Activated CD4-positive, alpha-beta T cell treated with anti-CD3 and anti-CD28 coated beads, Interleukin-2, amount 10 ng/mL, durations not matched to agents 7 days and 5 days (primary cell): Measurements from ENCODE around the gene IRX6. TPM values are rescaled to one million over a fixed set of nuclear protein-coding genes. Genes with fewer than 3 reads are reported as not detected.

Experiments used
- CTCF ChIA-PET: fragments of 350-600 bp; sonication (Branson Sonifier 250); formaldehyde crosslinking; loops from one replicate; lab custom pipeline; 2021; ENCODE audit warnings: antibody characterized with exemption; lab: Charles Lee
- POLR2A ChIA-PET: fragments of 350-600 bp; sonication (Branson Sonifier 250); formaldehyde crosslinking; loops from one replicate; lab custom pipeline; 2021; ENCODE audit warnings: antibody characterized with exemption; lab: Charles Lee
- DNase-seq: peaks from one replicate; pipeline ENCODE4 v3.0.0-alpha.2; 2020
- H3K27ac Mint-ChIP-seq: one replicate; pipeline ENCODE4 v1.8.0; 2021; ENCODE audit warnings: mild to moderate bottlenecking, moderate library complexity, mixed read lengths
- H3K27me3 Mint-ChIP-seq: one replicate; pipeline ENCODE4 v1.8.0; 2021; ENCODE audit warnings: mixed read lengths
- H3K36me3 Mint-ChIP-seq: one replicate; pipeline ENCODE4 v1.8.0; 2021; ENCODE audit warnings: low read depth, mixed read lengths
- H3K4me1 Mint-ChIP-seq: one replicate; pipeline ENCODE4 v1.8.0; 2021; ENCODE audit warnings: mixed read lengths
- H3K4me3 Mint-ChIP-seq: one replicate; pipeline ENCODE4 v1.8.0; 2021; ENCODE audit warnings: mild to moderate bottlenecking, moderate library complexity, mixed read lengths
- H3K9me3 Mint-ChIP-seq: one replicate; pipeline ENCODE4 v1.8.0; 2021; ENCODE audit warnings: mixed read lengths
- total RNA-seq, 2 experiments: library from RNA; stranded (reverse); gene quantifications; one replicate each; pipeline ENCODE4 v1.2.3, GENCODE V29; 2021

IRX6 gene
- total RNA-seq, result not detected

- Mint-ChIP-seq H3K4me1 (no peaks in the 10 kb centered on the region), H3K36me3 (no peaks in the 10 kb centered on the region), H3K9me3 (no peaks in the 10 kb centered on the region), H3K27me3 (peaks cover 44% of the 10 kb centered on the region), H3K4me3 (no peak within 1 kb of the TSS), H3K27ac (no peak within 1 kb of the TSS)
- CTCF ChIA-PET, result no interaction called here
- no peak for DNase-seq
- POLR2A ChIA-PET, result no interaction called here
Measured at GRCh38 chr16:55323637-55324271, at the start of gene IRX6. TSS of gene IRX6 (plus strand) at chr16:55324203. CDS start at chr16:55325092, 889 bp downstream.

- CTCF ChIA-PET, result no interaction called here
- H3K9me3 Mint-ChIP-seq, result no peaks in the 10 kb centered on the region
- no peaks in the 10 kb centered on the region for H3K27me3 Mint-ChIP-seq
- no peaks in the 10 kb centered on the region for H3K36me3 Mint-ChIP-seq
- H3K27ac Mint-ChIP-seq, result no peak overlapping the region
- H3K4me1 Mint-ChIP-seq, result no peaks in the 10 kb centered on the region
- DNase-seq, result no peak
- POLR2A ChIA-PET, result no interaction called here
- no peak overlapping the region for H3K4me3 Mint-ChIP-seq
Measured at GRCh38 chr16:55274391-55274790, 49.6 kb upstream of the IRX6 start.

- Mint-ChIP-seq H3K9me3 (no peaks in the 10 kb centered on the region), H3K27me3 (no peaks in the 10 kb centered on the region), H3K27ac (no peak overlapping the region), H3K4me3 (no peak overlapping the region), H3K4me1 (no peaks in the 10 kb centered on the region), H3K36me3 (no peaks in the 10 kb centered on the region)
- ChIA-PET POLR2A (no interaction called here), CTCF (no interaction called here)
- no peak for DNase-seq
Measured at GRCh38 chr16:55275167-55275566, 48.8 kb upstream of the IRX6 start.

GRCh38 chr16:55275869-55276268, 48.1 kb upstream of the IRX6 start:
- no peaks in the 10 kb centered on the region for H3K36me3 Mint-ChIP-seq
- no peaks in the 10 kb centered on the region for H3K4me1 Mint-ChIP-seq
- H3K4me3 Mint-ChIP-seq, result no peak overlapping the region
- H3K27ac Mint-ChIP-seq, result no peak overlapping the region
- POLR2A ChIA-PET, result no interaction called here
- no peaks in the 10 kb centered on the region for H3K9me3 Mint-ChIP-seq
- H3K27me3 Mint-ChIP-seq, result no peaks in the 10 kb centered on the region
- DNase-seq, result no peak
- CTCF ChIA-PET, result no interaction called here

- ChIA-PET CTCF (no interaction called here), POLR2A (no interaction called here)
- no peak overlapping the region for H3K27ac Mint-ChIP-seq
- no peaks in the 10 kb centered on the region for H3K36me3 Mint-ChIP-seq
- no peaks in the 10 kb centered on the region for H3K27me3 Mint-ChIP-seq
- H3K9me3 Mint-ChIP-seq, result no peaks in the 10 kb centered on the region
- no peak overlapping the region for H3K4me3 Mint-ChIP-seq
- DNase-seq, result no peak
- no peaks in the 10 kb centered on the region for H3K4me1 Mint-ChIP-seq
Measured at GRCh38 chr16:55277536-55277935, 46.5 kb upstream of the IRX6 start.

- DNase-seq, result no peak
- no peaks in the 10 kb centered on the region for H3K36me3 Mint-ChIP-seq
Measured at GRCh38 chr16:55279598-55279997, 44.4 kb upstream of the IRX6 start.

GRCh38 chr16:55280587-55280986, 43.4 kb upstream of the IRX6 start:
- Mint-ChIP-seq H3K4me3 (no peak overlapping the region), H3K27ac (no peak overlapping the region), H3K9me3 (no peaks in the 10 kb centered on the region), H3K4me1 (no peaks in the 10 kb centered on the region), H3K36me3 (no peaks in the 10 kb centered on the region), H3K27me3 (no peaks in the 10 kb centered on the region)
- ChIA-PET CTCF (no interaction called here), POLR2A (no interaction called here)
- no peak for DNase-seq

More at GRCh38 chr16:55279598-55279997, 44.4 kb upstream of the IRX6 start:
- POLR2A ChIA-PET, result no interaction called here
- H3K9me3 Mint-ChIP-seq, result no peaks in the 10 kb centered on the region
- no peaks in the 10 kb centered on the region for H3K27me3 Mint-ChIP-seq
- CTCF ChIA-PET, result no interaction called here
- no peak overlapping the region for H3K4me3 Mint-ChIP-seq
- H3K4me1 Mint-ChIP-seq, result no peaks in the 10 kb centered on the region
- H3K27ac Mint-ChIP-seq, result no peak overlapping the region

GRCh38 chr16:55282441-55282840, 41.6 kb upstream of the IRX6 start:
- ChIA-PET CTCF (no interaction called here), POLR2A (no interaction called here)
- Mint-ChIP-seq H3K27me3 (no peaks in the 10 kb centered on the region), H3K36me3 (no peaks in the 10 kb centered on the region), H3K27ac (no peak overlapping the region), H3K9me3 (no peaks in the 10 kb centered on the region), H3K4me3 (no peak overlapping the region), H3K4me1 (no peaks in the 10 kb centered on the region)
- DNase-seq, result no peak

GRCh38 chr16:55283812-55284717, 39.9 kb upstream of the IRX6 start:
- H3K4me3 Mint-ChIP-seq, result no peak overlapping the region
- ChIA-PET CTCF (no interaction called here), POLR2A (no interaction called here)
- no peaks in the 10 kb centered on the region for H3K36me3 Mint-ChIP-seq
- H3K27me3 Mint-ChIP-seq, result no peaks in the 10 kb centered on the region
- no peak for DNase-seq
- no peaks in the 10 kb centered on the region for H3K4me1 Mint-ChIP-seq
- peaks cover 2% of the 10 kb centered on the region for H3K9me3 Mint-ChIP-seq
- H3K27ac Mint-ChIP-seq, result no peak overlapping the region

GRCh38 chr16:55284718-55285099, 39.3 kb upstream of the IRX6 start:
- Mint-ChIP-seq H3K9me3 (peaks cover 2% of the 10 kb centered on the region), H3K4me1 (no peaks in the 10 kb centered on the region), H3K27me3 (no peaks in the 10 kb centered on the region), H3K4me3 (no peak overlapping the region), H3K36me3 (no peaks in the 10 kb centered on the region), H3K27ac (no peak overlapping the region)
- POLR2A ChIA-PET, result no interaction called here
- DNase-seq, result no peak
- CTCF ChIA-PET, result no interaction called here

- H3K27ac Mint-ChIP-seq, result no peak overlapping the region
- H3K27me3 Mint-ChIP-seq, result no peaks in the 10 kb centered on the region
- H3K36me3 Mint-ChIP-seq, result no peaks in the 10 kb centered on the region
- H3K4me1 Mint-ChIP-seq, result no peaks in the 10 kb centered on the region
- peaks cover 2% of the 10 kb centered on the region for H3K9me3 Mint-ChIP-seq
- H3K4me3 Mint-ChIP-seq, result no peak overlapping the region
- CTCF ChIA-PET, result no interaction called here
- POLR2A ChIA-PET, result no interaction called here
- no peak for DNase-seq
Measured at GRCh38 chr16:55285586-55285985, 38.4 kb upstream of the IRX6 start.

GRCh38 chr16:55289353-55289752, 34.6 kb upstream of the IRX6 start:
- no peaks in the 10 kb centered on the region for H3K36me3 Mint-ChIP-seq
- no peak overlapping the region for H3K27ac Mint-ChIP-seq
- peaks cover 2% of the 10 kb centered on the region for H3K9me3 Mint-ChIP-seq
- H3K4me3 Mint-ChIP-seq, result no peak overlapping the region
- H3K4me1 Mint-ChIP-seq, result no peaks in the 10 kb centered on the region
- no peak for DNase-seq
- CTCF ChIA-PET, result interaction anchor here (0.7 kb wide), 1 partner anchor 739 kb away, joined by 3 read pairs; no protein-coding TSS in a partner anchor
- no peaks in the 10 kb centered on the region for H3K27me3 Mint-ChIP-seq
- POLR2A ChIA-PET, result no interaction called here

- Mint-ChIP-seq H3K4me1 (no peaks in the 10 kb centered on the region), H3K4me3 (no peak overlapping the region), H3K27me3 (no peaks in the 10 kb centered on the region), H3K9me3 (peaks cover 2% of the 10 kb centered on the region), H3K36me3 (no peaks in the 10 kb centered on the region), H3K27ac (no peak overlapping the region)
- ChIA-PET POLR2A (no interaction called here), CTCF (no interaction called here)
- no peak for DNase-seq
Measured at GRCh38 chr16:55291847-55292246, 32.2 kb upstream of the IRX6 start.
